Activated CD8-positive, alpha-beta T cell treated with anti-CD3 and anti-CD28 coated beads for 36 hours (primary cell): Measurements from ENCODE around the gene SLC17A3. TPM values are rescaled to one million over a fixed set of nuclear protein-coding genes. Genes with fewer than 3 reads are reported as not detected.

Experiments
- ATAC-seq: fragments of 200-7000 bp; cut with Tn5 transposase; one replicate; pipeline ENCODE4 v1.10.0; 2021; ENCODE audit warnings: mild to moderate bottlenecking, moderate library complexity
- CTCF ChIA-PET: fragments of 350-600 bp; sonication (Branson Sonifier 250); formaldehyde crosslinking; loops from one replicate; lab custom pipeline; 2021; ENCODE audit warnings: antibody characterized with exemption; lab: Charles Lee
- POLR2A ChIA-PET: fragments of 350-600 bp; sonication (Branson Sonifier 250); formaldehyde crosslinking; loops from one replicate; lab custom pipeline; 2021; ENCODE audit warnings: antibody characterized with exemption; lab: Charles Lee
- DNase-seq: peaks from one replicate; pipeline ENCODE4 v3.0.0-alpha.2; 2020
- H3K27ac Mint-ChIP-seq: one replicate; pipeline ENCODE4 v1.8.0; 2021; ENCODE audit warnings: mild to moderate bottlenecking, mixed read lengths
- H3K27me3 Mint-ChIP-seq: one replicate; pipeline ENCODE4 v1.8.0; 2021; ENCODE audit warnings: mixed read lengths
- H3K36me3 Mint-ChIP-seq: one replicate; pipeline ENCODE4 v1.8.0; 2021; ENCODE audit warnings: low read depth, mixed read lengths
- H3K4me1 Mint-ChIP-seq: one replicate; pipeline ENCODE4 v1.8.0; 2021; ENCODE audit warnings: low read depth, mixed read lengths
- H3K4me3 Mint-ChIP-seq: one replicate; pipeline ENCODE4 v1.8.0; 2021; ENCODE audit warnings: mild to moderate bottlenecking, moderate library complexity, mixed read lengths
- H3K9me3 Mint-ChIP-seq: one replicate; pipeline ENCODE4 v1.8.0; 2021; ENCODE audit warnings: mixed read lengths
- CTCF ChIP-seq: fragments of 200-600 bp; IDR thresholded peaks from one replicate; pipeline ENCODE4 v1.8.0; 2022; ENCODE audit warnings: antibody characterized with exemption, mild to moderate bottlenecking
- intact Hi-C: fragments of 100-400 bp; cut with micrococcal nuclease; formaldehyde crosslinking; loops from one replicate; pipeline ENCODE4 v1.10.0; 2022
- total RNA-seq, 2 experiments: library from RNA; stranded (reverse); gene quantifications; one replicate each; pipeline ENCODE4 v1.2.3, GENCODE V29; 2021

Gene SLC17A3
- total RNA-seq, 2 experiments from 2014 or later: not detected

- no peak for DNase-seq
- intact Hi-C loops: loop anchor here (10.0 kb wide), 1 partner anchor 121 kb away; no protein-coding TSS in a partner anchor
- peaks cover 3% of the 10 kb centered on the region for H3K4me1 Mint-ChIP-seq
- no peaks in the 10 kb centered on the region for H3K9me3 Mint-ChIP-seq
- no peak for ATAC-seq
- H3K4me3 Mint-ChIP-seq: no peak overlapping the region
- POLR2A ChIA-PET: no interaction called here
- CTCF ChIA-PET: interaction anchor here (1.3 to 1.5 kb wide), 2 partner anchors 10 to 22 kb away, joined by 3 to 4 read pairs; no protein-coding TSS in a partner anchor
- TF ChIP-seq CTCF: no peak
- H3K27me3 Mint-ChIP-seq: peaks cover 1% of the 10 kb centered on the region
- H3K27ac Mint-ChIP-seq: no peak overlapping the region
- H3K36me3 Mint-ChIP-seq: no peaks in the 10 kb centered on the region
These were observed 9.5 kb upstream of the SLC17A3 start for GRCh38 chr6:25883536-25883935.

- Mint-ChIP-seq H3K36me3 (no peaks in the 10 kb centered on the region), H3K27me3 (peaks cover 3% of the 10 kb centered on the region), H3K4me1 (peaks cover 3% of the 10 kb centered on the region), H3K27ac (peak overlapping the region; percentile 23), H3K4me3 (peak overlapping the region; percentile 70), H3K9me3 (no peaks in the 10 kb centered on the region)
- ATAC-seq: peak; percentile 92
- ChIA-PET CTCF (interaction anchor here (0.6 to 2.2 kb wide), 28 partner anchors 9 to 284 kb away, joined by 3 to 15 read pairs (median 4); partner anchors contain the start of gene SLC17A3), POLR2A (no interaction called here)
- TF ChIP-seq CTCF: peak; percentile 45
- intact Hi-C loops: loop anchor here (10.0 kb wide), 1 partner anchor 123 kb away; no protein-coding TSS in a partner anchor
- DNase-seq: peak; percentile 53
These were observed 8.0 kb upstream of the SLC17A3 start for GRCh38 chr6:25882051-25882496.

- Mint-ChIP-seq H3K36me3 (no peaks in the 10 kb centered on the region), H3K9me3 (no peaks in the 10 kb centered on the region), H3K4me3 (no peak overlapping the region), H3K4me1 (peaks cover 4% of the 10 kb centered on the region), H3K27me3 (peaks cover 1% of the 10 kb centered on the region), H3K27ac (no peak overlapping the region)
- ATAC-seq (no peak), DNase-seq (no peak)
- intact Hi-C loops: loop anchor here (10.0 kb wide), 1 partner anchor 124 kb away; no protein-coding TSS in a partner anchor
- no peak for TF ChIP-seq CTCF
- ChIA-PET CTCF (interaction anchor here (1.5 kb wide), 1 partner anchor 13 kb away, joined by 4 read pairs; no protein-coding TSS in a partner anchor), POLR2A (interaction anchor here (0.6 kb wide), 1 partner anchor 653 kb away, joined by 3 read pairs; no protein-coding TSS in a partner anchor)
These were observed 6.6 kb upstream of the SLC17A3 start for GRCh38 chr6:25880601-25881000.

- H3K36me3 Mint-ChIP-seq: no peaks in the 10 kb centered on the region
These were observed 4.8 kb upstream of the SLC17A3 start for GRCh38 chr6:25878721-25879322.

More at GRCh38 chr6:25878721-25879322, 4.8 kb upstream of the SLC17A3 start:
- Mint-ChIP-seq H3K4me3 (no peak overlapping the region), H3K27ac (no peak overlapping the region), H3K27me3 (peaks cover 1% of the 10 kb centered on the region), H3K9me3 (no peaks in the 10 kb centered on the region), H3K4me1 (peaks cover 14% of the 10 kb centered on the region)
- CTCF ChIA-PET: interaction anchor here (1.2 to 1.5 kb wide), 2 partner anchors 11 to 119 kb away, joined by 3 to 4 read pairs; no protein-coding TSS in a partner anchor
- no peak for TF ChIP-seq CTCF
- ATAC-seq (no peak), DNase-seq (no peak)
- POLR2A ChIA-PET: no interaction called here
- intact Hi-C loops: no loop called here
